ENCODE data around the gene SPSB2.
A peak's percentile ranks its signal among the peaks of the same experiment; 100 is the strongest.

Gene SPSB2

GRCh38 chr12:6851153-6851920 is 21.8 kb downstream of the SPSB2 start, which contains the start of gene CDCA3:
TSS of gene CDCA3 (minus strand) at chr12:6851286. CDS start at chr12:6850952, 334 bp downstream.
- FAIRE-seq (no peak), DNase-seq (ENCODE audit: insufficient read length, low spot score) (peak; percentile 100)
- TF ChIP-seq POU2F2 (IDR thresholded peaks at IDR 0.05; ENCODE audit: low read depth, low read length) (peak; percentile 72; the same call in 1 of the 2 replicates), TAF1 (IDR thresholded peaks at IDR 0.05; ENCODE audit: low read depth, low read length) (peak; percentile 65), POLR2A (IDR thresholded peaks at IDR 0.05; ENCODE audit: low read depth, low read length) (peak; percentile 87), POLR2AphosphoS5 (IDR thresholded peaks at IDR 0.05; ENCODE audit: low read depth, low read length) (peak; percentile 84), PAX5 (IDR thresholded peaks at IDR 0.05; ENCODE audit: insufficient read depth, low read length, severe bottlenecking) (no peak)

DNA sequence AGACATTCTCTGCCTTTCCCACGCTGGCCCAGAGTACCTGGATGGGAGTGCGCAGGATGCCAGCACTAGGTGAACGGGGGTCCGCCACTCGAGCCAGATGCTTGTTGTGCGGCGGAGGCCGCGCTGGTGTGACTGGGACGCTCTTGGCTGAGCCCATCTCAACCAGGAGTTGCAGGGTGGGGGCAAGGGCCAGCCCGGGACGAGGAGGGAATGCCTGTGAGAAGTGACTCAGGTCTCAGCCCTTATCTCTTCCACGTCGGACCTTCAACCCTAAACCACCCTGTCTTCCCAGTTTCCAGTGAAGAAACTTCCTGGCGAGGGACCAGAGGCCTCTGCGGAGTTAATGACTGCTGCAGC is 22.3 kb downstream of the SPSB2 start:
- FAIRE-seq: no peak

DNA sequence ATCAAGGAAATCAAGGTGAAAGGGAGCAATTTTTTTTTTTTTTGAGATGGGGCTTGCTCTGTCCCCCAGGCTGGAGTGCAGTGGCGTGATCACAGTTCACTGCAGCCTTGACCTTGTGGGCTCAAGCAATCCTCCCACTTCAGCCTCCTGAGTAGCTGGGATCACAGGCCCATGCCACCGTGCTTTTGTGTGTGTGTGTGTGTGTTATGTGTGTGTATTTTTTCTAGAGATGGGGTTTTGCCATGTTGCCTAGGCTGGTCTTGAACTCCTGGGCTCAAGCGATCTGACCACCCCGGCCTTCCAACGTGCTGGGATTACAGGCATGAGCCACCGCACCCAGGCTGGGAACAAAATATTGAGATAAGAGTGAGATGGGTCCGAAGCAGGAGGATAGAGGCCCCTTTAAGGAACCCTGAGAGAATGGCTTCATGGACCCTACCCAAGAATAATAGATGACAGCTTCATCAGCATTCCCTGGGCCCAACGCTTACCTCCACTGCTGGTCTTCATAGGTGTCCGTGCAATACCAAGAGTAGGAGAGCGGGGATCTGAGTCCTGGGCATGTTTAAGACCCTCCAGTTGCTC is 23.0 kb downstream of the SPSB2 start:
- FAIRE-seq (no peak), DNase-seq (ENCODE audit: insufficient read length, low spot score) (no peak)
- TF ChIP-seq TAF1 (IDR thresholded peaks at IDR 0.05; ENCODE audit: low read depth, low read length) (no peak), POLR2AphosphoS5 (IDR thresholded peaks at IDR 0.05; ENCODE audit: low read depth, low read length) (no peak), POU2F2 (IDR thresholded peaks at IDR 0.05; ENCODE audit: low read depth, low read length) (no peak)

More for the DNA sequence above, 22.3 kb downstream of the SPSB2 start:
- TF ChIP-seq PAX5 (IDR thresholded peaks at IDR 0.05; ENCODE audit: insufficient read depth, low read length, severe bottlenecking): no peak
- DNase-seq (ENCODE audit: insufficient read length, low spot score): no peak

GRCh38 chr12:6849427-6849826 is 23.7 kb downstream of the SPSB2 start:
- TF ChIP-seq SPI1 (IDR thresholded peaks at IDR 0.05; ENCODE audit: low read depth, low read length) (peak; percentile 44; the same call in 1 of the 2 replicates), TAF1 (IDR thresholded peaks at IDR 0.05; ENCODE audit: low read depth, low read length) (no peak), POLR2A (IDR thresholded peaks at IDR 0.05; ENCODE audit: low read depth, low read length) (no peak)
- no peak for FAIRE-seq

GRCh38 chr12:6847676-6848075 is 25.4 kb downstream of the SPSB2 start:
- no peak for FAIRE-seq
- no peak for TF ChIP-seq POLR2A (IDR thresholded peaks at IDR 0.05; ENCODE audit: low read depth, low read length)
- no peak for TF ChIP-seq POLR2AphosphoS5 (IDR thresholded peaks at IDR 0.05; ENCODE audit: low read depth, low read length)
- no peak for TF ChIP-seq PAX5 (IDR thresholded peaks at IDR 0.05; ENCODE audit: insufficient read depth, low read length, severe bottlenecking)
- no peak for TF ChIP-seq TAF1 (IDR thresholded peaks at IDR 0.05; ENCODE audit: low read depth, low read length)
- no peak for TF ChIP-seq SPI1 (IDR thresholded peaks at IDR 0.05; ENCODE audit: low read depth, low read length)
- TF ChIP-seq POU2F2 (IDR thresholded peaks at IDR 0.05; ENCODE audit: low read depth, low read length): no peak
- no peak for DNase-seq (ENCODE audit: insufficient read length, low spot score)

More at GRCh38 chr12:6849427-6849826, 23.7 kb downstream of the SPSB2 start:
- DNase-seq (ENCODE audit: insufficient read length, low spot score): no peak

GRCh38 chr12:6846316-6846869 is 26.7 kb downstream of the SPSB2 start:
- FAIRE-seq (no peak), DNase-seq (ENCODE audit: insufficient read length, low spot score) (no peak)
- no peak for TF ChIP-seq POLR2A (IDR thresholded peaks at IDR 0.05; ENCODE audit: low read depth, low read length)

- FAIRE-seq (no peak), DNase-seq (ENCODE audit: insufficient read length, low spot score) (no peak)
- TF ChIP-seq POLR2A (IDR thresholded peaks at IDR 0.05; ENCODE audit: low read depth, low read length): no peak
- TF ChIP-seq TAF1 (IDR thresholded peaks at IDR 0.05; ENCODE audit: low read depth, low read length): no peak
- TF ChIP-seq PAX5 (IDR thresholded peaks at IDR 0.05; ENCODE audit: insufficient read depth, low read length, severe bottlenecking): no peak
- no peak for TF ChIP-seq POLR2AphosphoS5 (IDR thresholded peaks at IDR 0.05; ENCODE audit: low read depth, low read length)
- no peak for TF ChIP-seq POU2F2 (IDR thresholded peaks at IDR 0.05; ENCODE audit: low read depth, low read length)
- no peak for TF ChIP-seq SPI1 (IDR thresholded peaks at IDR 0.05; ENCODE audit: low read depth, low read length)
Measured at GRCh38 chr12:6845395-6845794, 27.7 kb downstream of the SPSB2 start.

DNA sequence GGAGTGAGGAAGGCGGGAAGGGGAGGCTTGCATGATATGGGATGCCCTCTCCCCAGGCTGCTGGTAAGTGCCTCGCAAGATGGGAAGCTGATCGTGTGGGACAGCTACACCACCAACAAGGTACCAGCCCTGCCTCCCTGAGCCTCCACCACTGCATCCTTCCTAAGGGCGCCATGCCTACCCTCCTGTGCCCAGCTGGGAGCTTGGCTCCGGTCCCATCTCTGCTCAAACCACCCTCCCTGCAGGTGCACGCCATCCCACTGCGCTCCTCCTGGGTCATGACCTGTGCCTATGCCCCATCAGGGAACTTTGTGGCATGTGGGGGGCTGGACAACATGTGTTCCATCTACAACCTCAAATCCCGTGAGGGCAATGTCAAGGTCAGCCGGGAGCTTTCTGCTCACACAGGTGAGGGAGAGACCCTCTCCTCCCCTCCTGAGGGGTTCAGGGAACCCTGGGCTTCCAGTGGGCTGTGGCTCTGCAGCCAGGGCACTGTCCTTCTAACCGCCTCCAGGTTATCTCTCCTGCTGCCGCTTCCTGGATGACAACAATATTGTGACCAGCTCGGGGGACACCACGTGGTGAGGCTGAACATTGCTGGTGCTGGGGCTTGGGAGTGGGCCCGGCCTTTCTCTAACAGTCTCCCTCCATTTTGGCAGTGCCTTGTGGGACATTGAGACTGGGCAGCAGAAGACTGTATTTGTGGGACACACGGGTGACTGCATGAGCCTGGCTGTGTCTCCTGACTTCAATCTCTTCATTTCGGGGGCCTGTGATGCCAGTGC is 29.8 kb downstream of the SPSB2 start:
- no peak for TF ChIP-seq SPI1 (IDR thresholded peaks at IDR 0.05; ENCODE audit: low read depth, low read length)
- TF ChIP-seq PAX5 (IDR thresholded peaks at IDR 0.05; ENCODE audit: insufficient read depth, low read length, severe bottlenecking): no peak
- no peak for TF ChIP-seq POLR2AphosphoS5 (IDR thresholded peaks at IDR 0.05; ENCODE audit: low read depth, low read length)
- TF ChIP-seq POU2F2 (IDR thresholded peaks at IDR 0.05; ENCODE audit: low read depth, low read length): no peak
- TF ChIP-seq TAF1 (IDR thresholded peaks at IDR 0.05; ENCODE audit: low read depth, low read length): no peak
- TF ChIP-seq POLR2A (IDR thresholded peaks at IDR 0.05; ENCODE audit: low read depth, low read length): no peak
- FAIRE-seq: no peak
- no peak for DNase-seq (ENCODE audit: insufficient read length, low spot score)

DNA sequence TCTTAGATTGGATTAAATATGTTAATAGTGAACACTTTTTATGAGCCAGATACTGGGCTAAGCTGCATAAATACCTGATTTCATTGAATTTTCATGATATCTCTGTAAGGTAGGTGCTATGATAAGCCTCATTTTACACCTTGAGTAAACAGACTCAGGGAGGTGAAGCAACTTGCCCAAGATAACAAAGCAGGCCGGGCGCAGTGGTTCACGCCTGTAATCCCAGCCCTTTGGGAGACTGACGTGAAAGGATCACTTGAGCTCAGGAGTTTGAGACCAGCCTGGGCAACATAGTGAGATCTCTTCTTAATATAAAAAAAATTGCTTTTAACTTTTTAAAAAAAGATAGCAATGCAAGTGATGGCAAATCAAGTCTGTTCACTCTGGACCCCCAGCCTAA is 31.0 kb downstream of the SPSB2 start:
- TF ChIP-seq POLR2A (IDR thresholded peaks at IDR 0.05; ENCODE audit: low read depth, low read length): no peak
- TF ChIP-seq PAX5 (IDR thresholded peaks at IDR 0.05; ENCODE audit: insufficient read depth, low read length, severe bottlenecking): no peak
- no peak for TF ChIP-seq TAF1 (IDR thresholded peaks at IDR 0.05; ENCODE audit: low read depth, low read length)
- TF ChIP-seq POLR2AphosphoS5 (IDR thresholded peaks at IDR 0.05; ENCODE audit: low read depth, low read length): no peak
- no peak for TF ChIP-seq SPI1 (IDR thresholded peaks at IDR 0.05; ENCODE audit: low read depth, low read length)
- no peak for TF ChIP-seq POU2F2 (IDR thresholded peaks at IDR 0.05; ENCODE audit: low read depth, low read length)
- FAIRE-seq (no peak), DNase-seq (ENCODE audit: insufficient read length, low spot score) (no peak)
